GM18526 (cell line): ENCODE measurements around the gene PEG3.

ENCODE experiments used
- POLR2A ChIP-seq: IDR thresholded peaks from 3 replicates; pipeline ENCODE4 v1.6.1; 2011; ENCODE audit not compliant: insufficient read length; ENCODE audit errors: extremely low read depth

PEG3 gene

GRCh38 chr19:56840451-56841192, at the start of gene PEG3, which contains the start of gene ZIM2:
TSS of gene PEG3 (minus strand) at chr19:56840726. CDS start at chr19:56824655, 16,071 bp downstream.
TSS of gene ZIM2 (minus strand) at chr19:56840726. CDS start at chr19:56824277, 16,449 bp downstream.
- peak; percentile 35 for TF ChIP-seq POLR2A

GRCh38 chr19:56885173-56885985, 44.9 kb upstream of the PEG3 start:
- TF ChIP-seq POLR2A = no peak

GRCh38 chr19:56884441-56884840, 43.9 kb upstream of the PEG3 start:
- no peak for TF ChIP-seq POLR2A

- TF ChIP-seq POLR2A = no peak
These were observed 40.2 kb upstream of the PEG3 start for GRCh38 chr19:56880592-56881190.

GRCh38 chr19:56877069-56877715, 36.7 kb upstream of the PEG3 start:
- TF ChIP-seq POLR2A = no peak

DNA sequence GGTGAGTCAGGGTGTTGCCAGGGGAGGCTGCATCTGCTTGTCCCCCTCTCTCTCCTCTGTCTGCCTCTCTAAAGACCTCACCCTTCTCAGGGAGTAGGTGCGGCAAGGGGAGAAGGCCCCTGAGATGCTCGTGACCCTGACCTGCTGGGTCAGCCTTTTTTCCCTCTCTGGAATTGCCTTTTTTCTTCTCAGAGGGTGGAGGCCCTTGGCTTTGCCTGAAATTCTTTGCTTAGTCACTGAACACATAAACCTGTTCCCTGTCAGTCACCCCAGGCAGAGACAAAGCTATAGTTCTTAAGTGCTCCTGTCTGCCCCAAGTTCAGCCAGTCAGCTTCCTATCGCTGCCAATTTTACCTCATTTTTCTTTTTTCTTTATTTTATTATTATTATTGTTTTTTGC, 35.2 kb upstream of the PEG3 start:
- TF ChIP-seq POLR2A = no peak

DNA sequence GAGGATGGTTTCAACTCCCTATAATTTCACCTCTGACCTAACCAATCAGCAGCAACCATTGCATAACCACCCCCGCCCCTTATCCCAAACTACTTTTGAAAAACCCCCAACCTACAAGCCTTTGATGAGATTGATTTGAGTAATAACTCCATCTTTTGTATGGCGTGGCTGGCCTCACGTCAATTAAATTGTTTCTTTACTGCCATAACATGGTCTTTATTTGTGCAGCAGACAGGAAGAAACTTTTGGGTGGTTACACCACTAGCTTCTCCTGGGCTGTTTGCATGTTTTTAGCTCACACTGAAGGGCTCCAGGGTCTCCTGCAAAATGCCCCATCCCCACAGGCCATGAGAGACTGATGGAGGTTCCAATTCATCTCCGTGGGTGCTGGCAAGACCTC, 34.0 kb upstream of the PEG3 start:
- TF ChIP-seq POLR2A = no peak

GRCh38 chr19:56873493-56873892, 33.0 kb upstream of the PEG3 start:
- TF ChIP-seq POLR2A = no peak

GRCh38 chr19:56869886-56870285, 29.4 kb upstream of the PEG3 start:
- no peak for TF ChIP-seq POLR2A

DNA sequence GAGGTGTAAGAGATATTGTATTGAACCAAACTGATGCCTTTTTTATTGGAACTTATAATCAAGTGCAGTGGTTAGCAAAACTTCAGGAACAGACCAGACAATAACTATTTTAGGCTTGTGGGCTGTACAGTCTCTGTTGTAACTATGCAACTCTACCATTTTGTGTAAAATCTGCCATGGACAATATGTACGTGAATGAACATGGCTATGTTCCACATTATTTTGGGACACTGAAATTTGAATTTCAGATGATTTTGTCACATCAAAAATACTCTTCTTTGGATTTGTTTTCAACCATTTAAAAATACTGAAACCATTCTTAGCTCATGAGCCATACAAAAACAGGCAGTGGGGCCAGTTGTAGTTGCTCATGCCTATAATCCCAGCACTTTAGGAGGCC, 27.9 kb upstream of the PEG3 start:
- no peak for TF ChIP-seq POLR2A

DNA sequence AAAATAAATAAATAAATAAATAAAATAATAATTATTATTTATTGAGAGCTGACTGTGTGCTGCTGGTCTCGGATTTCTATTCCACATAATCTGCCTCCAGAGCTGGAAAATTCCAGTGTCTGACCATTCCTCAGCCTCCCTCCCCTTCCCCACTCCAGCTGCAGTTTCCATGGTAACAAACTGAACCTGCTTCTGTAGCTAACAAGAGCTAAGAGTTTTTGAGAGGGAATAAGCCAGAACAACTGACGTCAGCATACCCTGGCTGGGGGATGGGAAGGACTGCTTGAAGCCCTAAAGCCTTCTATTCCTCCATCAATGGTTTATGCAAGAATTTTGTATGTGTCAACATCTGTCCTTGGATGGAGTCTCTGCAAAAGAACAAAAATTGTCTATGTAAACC, 26.0 kb upstream of the PEG3 start:
- TF ChIP-seq POLR2A = no peak

- TF ChIP-seq POLR2A = no peak
These were observed 24.1 kb upstream of the PEG3 start for GRCh38 chr19:56864443-56865125.

- TF ChIP-seq POLR2A = no peak
These were observed 22.2 kb upstream of the PEG3 start for GRCh38 chr19:56862741-56863140.

DNA sequence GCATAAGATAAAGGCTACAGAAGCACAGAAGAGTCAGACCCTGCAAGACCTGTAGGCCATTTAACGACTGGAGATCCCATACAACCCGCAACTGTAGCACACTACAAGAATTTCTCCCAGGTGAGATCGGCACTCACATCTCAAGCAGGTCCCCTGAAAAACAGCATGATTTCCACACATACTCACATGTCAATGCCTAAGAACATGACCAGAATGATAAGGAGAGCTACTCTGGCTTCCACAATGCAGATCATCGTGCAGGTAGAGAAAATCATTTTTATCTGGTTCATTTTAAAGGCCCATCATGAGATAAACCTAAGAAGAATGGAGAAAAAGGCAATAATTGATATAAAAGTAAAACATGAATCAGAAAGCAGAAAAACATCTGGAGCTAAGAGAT, 17.5 kb upstream of the PEG3 start:
- no peak for TF ChIP-seq POLR2A

DNA sequence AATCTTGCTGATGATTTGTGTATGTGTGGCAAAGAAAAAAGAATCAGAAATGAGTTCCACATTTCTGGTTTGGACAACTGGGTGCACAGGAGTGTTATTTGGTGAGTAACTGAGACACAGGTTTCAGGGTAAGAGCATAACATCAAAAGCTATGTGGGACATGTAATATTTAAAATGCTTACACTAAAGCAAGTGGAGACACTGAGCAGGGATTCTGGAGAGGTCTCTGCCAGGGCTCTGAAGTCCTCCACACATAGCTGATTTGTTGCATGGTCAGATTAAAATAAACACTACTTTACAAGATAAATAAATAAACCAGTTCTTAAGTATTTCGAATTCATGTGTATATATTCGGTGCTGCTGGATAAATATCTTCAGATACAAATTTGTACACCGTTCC, 16.3 kb upstream of the PEG3 start:
- TF ChIP-seq POLR2A = no peak
